CD4-positive, alpha-beta T cell treated with Interleukin-12 subunit alpha and Interleukin-12 subunit beta, for 1 hour (primary cell): Measurements from ENCODE around the gene ELMOD2.
"Not testable (repeated sequence)": the region's sequence is repeated elsewhere in the genome, so short reads cannot be mapped to it uniquely, and the experiment has no call there.

Experiments used
- DNase-seq: peaks from one replicate; pipeline ENCODE4 v3.0.0-alpha.2; 2020

The ELMOD2 gene, protein sequence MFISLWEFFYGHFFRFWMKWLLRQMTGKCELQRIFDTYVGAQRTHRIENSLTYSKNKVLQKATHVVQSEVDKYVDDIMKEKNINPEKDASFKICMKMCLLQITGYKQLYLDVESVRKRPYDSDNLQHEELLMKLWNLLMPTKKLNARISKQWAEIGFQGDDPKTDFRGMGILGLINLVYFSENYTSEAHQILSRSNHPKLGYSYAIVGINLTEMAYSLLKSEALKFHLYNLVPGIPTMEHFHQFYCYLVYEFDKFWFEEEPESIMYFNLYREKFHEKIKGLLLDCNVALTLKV

DNA sequence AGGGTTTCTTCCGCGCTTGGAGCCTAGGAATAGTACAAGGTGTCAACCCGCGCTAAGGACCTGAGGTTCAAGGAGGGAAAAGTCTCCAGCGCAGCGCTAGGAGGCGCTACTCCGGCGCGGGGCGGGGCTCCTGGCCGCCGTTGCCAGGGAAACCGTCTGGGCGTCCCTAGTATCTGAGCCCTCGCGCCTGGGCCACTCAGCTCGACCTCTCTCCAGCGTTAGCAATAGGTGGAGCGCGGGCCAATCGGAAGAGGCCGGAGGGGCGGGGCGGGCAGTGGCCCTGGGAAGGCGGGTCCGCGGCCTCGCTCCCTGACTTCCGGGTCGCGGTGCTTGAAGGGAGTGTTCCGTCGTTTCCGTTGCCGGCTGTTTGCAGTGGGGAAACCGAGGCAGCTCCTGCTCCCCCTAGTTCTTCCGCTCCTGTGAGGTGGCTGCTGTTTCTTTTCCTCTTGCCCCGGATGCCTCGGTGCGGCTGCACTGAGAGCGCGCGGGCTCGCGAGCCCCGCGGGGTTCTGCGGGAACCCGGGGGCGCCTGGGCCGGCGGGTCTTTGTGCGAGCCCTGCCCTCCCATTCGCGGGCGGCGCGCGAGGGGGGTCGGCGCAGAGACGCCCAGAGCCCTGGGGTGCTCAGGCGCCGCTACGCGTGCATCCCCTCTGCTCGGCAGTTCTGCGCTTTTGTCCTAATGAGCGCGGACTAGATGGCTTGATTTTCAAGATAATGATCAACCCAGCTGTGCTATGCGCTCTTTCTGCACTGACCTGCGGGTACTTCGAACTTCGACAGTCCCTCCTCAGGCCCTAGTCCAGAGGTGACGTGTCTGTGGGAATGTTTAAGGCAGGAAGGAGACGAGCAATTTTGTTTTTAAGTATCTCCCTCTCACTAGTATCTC lies at the start of gene ELMOD2:
TSS of gene ELMOD2 (plus strand) at position 312 of the 886 bp plus-strand sequence. CDS start 1,261 bp downstream, outside the sequence.
- peak; percentile 98 for DNase-seq

DNA sequence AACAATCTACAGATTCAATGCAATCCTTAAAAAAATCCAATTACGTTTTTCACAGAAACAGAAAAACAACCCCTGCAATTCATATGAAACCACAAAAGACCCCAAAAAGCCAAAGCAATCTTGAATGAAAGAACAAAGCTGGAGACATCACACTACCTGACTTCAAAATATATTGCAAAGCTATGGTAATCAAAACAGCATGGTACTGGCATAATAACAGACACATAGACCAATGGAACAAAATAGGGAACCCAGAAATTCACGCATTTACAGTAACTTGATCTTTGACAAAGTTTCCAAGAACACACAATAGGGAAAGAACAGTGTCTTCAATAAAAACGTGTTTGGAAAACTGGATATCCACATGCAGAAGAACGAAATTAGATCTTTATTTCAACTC lies 40.5 kb upstream of the ELMOD2 start:
- DNase-seq = no peak

DNA sequence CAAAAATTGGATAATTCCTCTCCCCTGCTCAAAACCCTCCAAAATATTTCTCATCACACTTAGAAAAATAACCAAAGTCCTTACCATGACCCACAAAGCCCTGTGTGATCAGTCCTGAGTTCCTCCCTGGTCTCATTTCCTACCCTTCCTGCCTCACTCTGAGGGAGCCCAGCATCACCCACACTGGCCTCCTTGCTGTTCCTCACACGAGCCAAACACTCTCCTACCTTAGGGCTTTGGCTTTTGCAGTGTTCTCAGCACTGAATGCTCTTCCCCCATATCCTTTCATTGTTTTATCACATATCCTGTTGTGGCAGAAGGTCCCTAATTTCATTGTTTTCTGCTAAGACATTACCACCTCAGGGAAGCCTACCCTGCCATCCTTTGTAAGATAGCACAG lies 38.0 kb upstream of the ELMOD2 start:
- no peak for DNase-seq

GRCh38 chr4:140497405-140497746 lies 26.6 kb upstream of the ELMOD2 start:
- no peak for DNase-seq

GRCh38 chr4:140497747-140498636 lies 26.0 kb upstream of the ELMOD2 start, which contains the start of gene MGAT4D:
Gene MGAT4D (minus strand): TSS chr4:140498293. CDS start chr4:140498222, 71 bp downstream.
- DNase-seq = no peak

- DNase-seq = no peak
Observed at GRCh38 chr4:140499391-140499790, 24.6 kb upstream of the ELMOD2 start.

GRCh38 chr4:140504261-140504660 lies 19.7 kb upstream of the ELMOD2 start:
- no peak for DNase-seq

DNA sequence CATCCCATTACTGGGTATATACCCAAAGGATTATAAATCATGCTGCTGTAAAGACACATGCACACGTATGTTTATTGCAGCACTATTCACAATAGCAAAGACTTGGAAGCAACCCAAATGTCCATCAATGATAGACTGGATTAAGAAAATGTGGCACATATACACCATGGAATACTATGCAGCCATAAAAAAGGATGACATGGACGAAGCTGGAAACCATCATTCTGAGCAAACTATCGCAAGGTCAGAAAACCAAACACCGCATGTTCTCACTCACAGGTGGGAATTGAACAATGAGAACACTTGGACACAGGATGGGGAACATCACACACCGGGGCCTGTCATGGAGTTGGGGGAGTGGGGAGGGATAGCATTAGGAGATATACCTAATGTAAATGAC lies 10.2 kb upstream of the ELMOD2 start:
- DNase-seq = not testable (repeated sequence)

DNA sequence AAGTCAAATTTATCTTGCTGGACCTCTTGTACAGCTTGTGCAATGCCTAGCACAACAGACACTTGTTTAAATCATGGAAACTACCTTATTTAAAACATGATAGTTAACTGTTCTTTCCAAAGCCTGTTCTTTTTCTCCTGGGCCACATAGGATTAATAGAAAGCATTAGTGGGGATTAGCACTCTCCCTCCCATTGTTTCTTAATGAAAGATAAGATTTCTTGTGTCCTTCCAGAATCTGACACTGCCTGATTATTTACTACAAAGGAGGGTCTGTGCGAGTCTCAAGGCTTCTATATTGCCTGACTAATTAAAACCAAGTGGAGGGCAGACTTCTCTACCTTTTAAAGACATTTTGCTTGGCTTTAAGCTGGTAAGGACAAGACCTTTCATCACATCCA lies 8.5 kb upstream of the ELMOD2 start:
- no peak for DNase-seq

- DNase-seq = no peak
Observed at GRCh38 chr4:140523370-140523856, 555 bp upstream of the ELMOD2 start.

GRCh38 chr4:140529434-140529833 lies 5.5 kb downstream of the ELMOD2 start:
- DNase-seq = no peak

- DNase-seq = no peak
Observed at GRCh38 chr4:140533951-140534480, 10.0 kb downstream of the ELMOD2 start.

GRCh38 chr4:140556372-140557085 lies 32.6 kb downstream of the ELMOD2 start:
- DNase-seq = peak; percentile 32

DNA sequence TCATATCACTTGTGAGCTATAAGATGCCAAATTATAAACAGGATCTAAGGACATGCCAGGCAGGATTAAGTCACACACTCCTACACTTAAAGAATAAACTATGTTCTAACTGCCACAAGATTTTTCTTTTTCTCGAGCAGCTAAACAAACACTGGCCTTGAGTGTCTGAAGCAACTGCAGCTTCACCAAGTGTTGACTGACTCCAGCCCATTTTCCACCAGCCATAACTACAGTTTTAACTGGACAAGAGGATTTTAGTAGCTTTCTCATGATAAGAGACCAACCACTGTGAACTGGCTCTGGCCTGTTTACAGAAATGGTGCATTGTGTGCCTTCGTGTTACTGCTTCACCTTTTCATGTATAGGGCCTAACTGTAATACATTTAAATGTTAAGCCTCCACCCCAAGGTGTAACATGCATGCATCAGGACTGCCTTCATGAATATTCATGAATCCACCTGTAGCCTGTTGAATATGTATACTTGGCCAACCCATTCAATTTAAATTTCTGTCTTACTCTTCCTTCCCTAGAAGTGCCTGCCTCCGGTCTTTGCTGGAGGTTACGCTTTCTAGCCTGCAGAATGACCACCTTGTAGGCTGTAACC lies 34.0 kb downstream of the ELMOD2 start:
- DNase-seq = no peak

- no peak for DNase-seq
Observed at GRCh38 chr4:140559696-140560095, 35.7 kb downstream of the ELMOD2 start.

DNA sequence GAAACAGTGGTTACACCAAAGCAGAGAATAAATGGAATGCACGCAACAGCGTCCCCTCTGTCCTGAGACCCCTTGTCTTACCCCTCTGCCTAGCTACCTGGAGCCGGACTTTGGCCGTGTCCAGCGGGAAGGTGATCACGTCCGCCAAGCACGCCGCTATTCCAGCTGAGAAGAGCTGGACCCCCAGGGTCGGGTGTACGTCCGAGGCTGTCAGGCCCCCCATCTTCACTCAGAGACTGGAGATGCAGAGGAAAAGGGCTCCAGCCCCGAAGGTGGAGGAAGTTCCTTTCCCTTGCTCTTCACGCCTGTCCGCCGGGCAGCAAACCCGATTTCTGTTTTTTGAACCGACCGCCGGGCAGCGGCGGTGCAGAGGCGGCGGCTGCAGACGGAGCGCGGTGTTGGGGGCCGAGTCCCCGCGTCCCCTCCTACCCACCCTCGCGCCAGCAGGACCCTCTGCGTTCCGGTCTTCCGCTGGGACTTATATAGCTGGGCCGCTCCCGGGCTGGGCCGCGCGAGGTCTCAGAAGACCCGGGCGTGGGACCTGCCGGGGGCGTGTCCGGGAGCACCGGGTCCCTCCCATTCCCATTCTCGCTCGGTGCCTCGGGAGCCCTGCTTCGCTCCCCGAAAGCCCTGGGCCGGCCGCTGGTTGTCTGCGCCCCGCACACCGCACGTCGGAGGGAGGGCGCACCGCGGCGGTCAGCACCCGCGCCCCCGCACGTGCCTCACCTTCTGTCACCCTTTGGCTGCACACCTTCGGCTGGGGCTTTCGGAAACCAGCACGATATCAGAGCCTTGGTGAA lies 44.7 kb downstream of the ELMOD2 start, which contains the start of gene UCP1:
TSS of gene UCP1 (minus strand) at position 455 of the 800 bp plus-strand sequence. CDS start at position 223, 232 bp downstream.
- no peak for DNase-seq

GRCh38 chr4:140569307-140569638 lies 45.3 kb downstream of the ELMOD2 start:
- DNase-seq = no peak

GRCh38 chr4:140571620-140572019 lies 47.7 kb downstream of the ELMOD2 start:
- DNase-seq = no peak

DNA sequence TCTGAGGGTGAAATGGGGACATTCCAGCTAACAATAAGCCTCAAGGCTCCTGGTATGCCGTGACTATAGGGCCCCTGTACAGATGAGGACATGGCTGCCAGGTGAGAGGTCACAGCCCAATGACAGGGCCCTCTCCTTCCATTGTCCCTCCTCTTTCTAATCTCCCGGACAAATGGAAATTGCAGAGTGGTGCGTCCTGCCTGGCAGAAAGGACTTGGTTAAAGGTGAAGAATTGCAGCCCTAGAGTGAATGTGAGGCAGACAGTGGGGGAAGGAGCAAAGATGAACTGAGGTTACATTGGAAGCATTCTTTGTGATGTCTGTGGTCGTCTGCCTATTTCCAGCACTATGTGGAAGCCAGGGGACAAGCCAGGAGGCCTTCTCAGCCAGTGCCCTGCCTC lies 51.5 kb downstream of the ELMOD2 start:
- DNase-seq = no peak

- no peak for DNase-seq
Observed at GRCh38 chr4:140579278-140579677, 55.3 kb downstream of the ELMOD2 start.

GRCh38 chr4:140581078-140581477 lies 57.1 kb downstream of the ELMOD2 start:
- DNase-seq = no peak
